Measurements from ENCODE around the gene WRAP73.

WRAP73 gene

GRCh38 chr1:3683197-3683596 is 33.3 kb upstream of the WRAP73 start:
- no peak for DNase-seq (ENCODE audit: low read depth, low spot score)
- no peak overlapping the region for H3K4me3 ChIP-seq (ENCODE audit: low read length)

- H3K4me3 ChIP-seq (ENCODE audit: low read length): no peak overlapping the region
- DNase-seq (ENCODE audit: low read depth, low spot score): no peak
Measured at GRCh38 chr1:3681898-3682806, 32.2 kb upstream of the WRAP73 start.

- DNase-seq (ENCODE audit: low read depth, low spot score): no peak
- no peak overlapping the region for H3K4me3 ChIP-seq (ENCODE audit: low read length)
Measured at GRCh38 chr1:3681231-3681897, 31.5 kb upstream of the WRAP73 start.

GRCh38 chr1:3680488-3681230 is 30.8 kb upstream of the WRAP73 start:
- H3K4me3 ChIP-seq (ENCODE audit: low read length): no peak overlapping the region
- no peak for DNase-seq (ENCODE audit: low read depth, low spot score)

GRCh38 chr1:3679799-3680453 is 30.0 kb upstream of the WRAP73 start:
- H3K4me3 ChIP-seq (ENCODE audit: low read length): no peak overlapping the region
- no peak for DNase-seq (ENCODE audit: low read depth, low spot score)

- no peak overlapping the region for H3K4me3 ChIP-seq (ENCODE audit: low read length)
- no peak for DNase-seq (ENCODE audit: low read depth, low spot score)
Measured at GRCh38 chr1:3679098-3679555, 29.2 kb upstream of the WRAP73 start.

DNA sequence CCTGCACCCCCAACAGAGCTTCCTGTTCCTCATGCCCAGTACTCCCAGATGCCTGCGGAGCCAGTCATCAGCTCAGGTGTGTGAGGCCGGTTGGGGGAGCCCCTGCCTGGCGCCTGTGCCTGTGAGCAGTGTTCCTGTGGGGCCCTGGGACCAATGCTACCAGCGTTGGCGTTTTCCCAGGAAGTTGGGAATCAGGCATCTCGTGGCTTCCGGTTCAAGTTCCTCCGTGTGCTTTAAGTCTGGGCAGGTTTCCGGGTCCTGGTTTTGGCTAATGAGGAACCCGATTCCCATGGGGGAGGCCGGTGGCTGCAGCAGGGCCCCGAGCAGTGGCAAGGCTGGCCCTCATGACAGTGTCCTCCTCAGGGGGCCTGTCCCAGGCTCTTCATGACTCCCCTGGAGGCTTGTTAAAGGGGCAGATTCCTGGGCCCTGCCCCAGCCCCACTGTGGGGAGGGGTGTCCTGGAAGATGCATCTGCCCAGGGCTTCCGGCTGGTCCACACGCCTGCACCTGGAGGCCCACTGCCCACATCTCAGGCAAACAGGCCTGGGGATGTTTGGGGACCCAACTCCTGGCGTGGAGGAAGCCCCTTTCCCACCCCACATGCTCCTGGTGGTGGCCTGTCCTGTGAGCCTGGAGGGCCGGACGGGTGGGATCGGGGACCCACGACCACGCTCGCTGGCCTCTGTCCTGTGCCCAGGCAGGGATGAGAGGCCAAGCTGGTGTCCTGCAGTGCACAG is 28.6 kb upstream of the WRAP73 start:
- H3K4me3 ChIP-seq (ENCODE audit: low read length): no peak overlapping the region
- no peak for DNase-seq (ENCODE audit: low read depth, low spot score)

DNA sequence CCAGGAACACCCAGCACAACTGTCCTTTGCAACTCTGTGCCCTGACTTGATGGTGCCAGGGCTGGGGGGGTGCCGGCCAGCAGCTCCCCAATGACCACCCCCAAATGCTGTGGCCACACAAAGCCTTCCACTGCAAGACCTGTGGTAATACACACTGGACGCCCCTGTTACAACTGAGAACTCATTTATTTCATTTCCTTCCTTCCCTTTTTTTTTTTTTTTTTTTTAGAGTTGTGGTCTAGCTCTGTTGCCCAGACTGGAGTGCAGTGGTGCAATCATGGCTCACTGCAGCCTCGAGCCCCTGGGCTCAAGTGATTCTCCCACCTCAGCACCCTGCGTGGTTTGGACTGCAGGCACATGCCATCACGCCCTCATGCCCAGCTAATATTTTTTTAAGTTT is 27.6 kb upstream of the WRAP73 start:
- no peak for DNase-seq (ENCODE audit: low read depth, low spot score)

DNA sequence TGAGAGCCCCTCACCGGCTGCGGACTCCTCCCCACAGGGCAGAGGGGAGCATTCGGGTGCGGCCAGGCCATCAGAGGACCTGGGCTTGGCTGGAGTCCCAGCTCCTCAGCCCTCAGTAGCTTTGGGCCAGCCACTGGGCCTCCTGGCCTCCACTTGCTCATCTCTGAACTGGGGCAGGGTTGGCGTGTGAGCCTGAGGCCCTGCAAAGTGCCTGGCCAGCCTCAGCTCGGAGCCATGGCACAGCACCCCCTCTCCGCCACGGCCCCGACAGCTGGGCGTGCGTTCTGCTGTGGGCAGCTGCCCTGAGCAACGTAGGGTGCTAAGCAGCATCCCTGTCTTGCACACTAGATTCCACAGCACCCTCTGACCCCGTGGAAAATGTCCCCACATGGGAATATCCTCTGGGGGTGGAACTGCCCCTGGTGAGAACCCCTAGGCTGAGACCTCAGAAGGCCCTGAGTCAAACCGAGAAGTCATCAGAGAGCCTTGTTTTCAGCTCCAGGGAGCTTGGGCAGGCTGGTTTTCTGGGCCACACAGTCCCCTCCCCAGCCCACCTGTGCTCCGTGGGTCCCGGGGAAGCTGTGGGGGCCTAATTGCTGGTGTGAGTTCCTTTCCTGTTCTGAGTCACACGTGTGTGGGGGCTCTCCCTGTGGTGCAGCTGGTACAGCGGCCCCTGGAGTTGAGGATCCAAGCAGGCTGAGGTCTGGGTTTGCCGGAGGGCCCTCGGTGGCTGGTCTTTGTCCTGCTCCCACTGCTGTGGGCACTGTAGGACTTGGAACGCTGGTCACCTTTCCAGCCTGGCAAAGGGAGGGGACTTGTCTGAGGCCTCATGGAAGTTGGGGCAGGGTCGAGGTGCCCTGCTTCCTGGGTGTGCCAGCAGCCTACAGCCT is 26.9 kb upstream of the WRAP73 start:
- no peak for DNase-seq (ENCODE audit: low read depth, low spot score)
- H3K4me3 ChIP-seq (ENCODE audit: low read length): no peak overlapping the region

More for the DNA sequence above, 27.6 kb upstream of the WRAP73 start:
- no peak overlapping the region for H3K4me3 ChIP-seq (ENCODE audit: low read length)

DNA sequence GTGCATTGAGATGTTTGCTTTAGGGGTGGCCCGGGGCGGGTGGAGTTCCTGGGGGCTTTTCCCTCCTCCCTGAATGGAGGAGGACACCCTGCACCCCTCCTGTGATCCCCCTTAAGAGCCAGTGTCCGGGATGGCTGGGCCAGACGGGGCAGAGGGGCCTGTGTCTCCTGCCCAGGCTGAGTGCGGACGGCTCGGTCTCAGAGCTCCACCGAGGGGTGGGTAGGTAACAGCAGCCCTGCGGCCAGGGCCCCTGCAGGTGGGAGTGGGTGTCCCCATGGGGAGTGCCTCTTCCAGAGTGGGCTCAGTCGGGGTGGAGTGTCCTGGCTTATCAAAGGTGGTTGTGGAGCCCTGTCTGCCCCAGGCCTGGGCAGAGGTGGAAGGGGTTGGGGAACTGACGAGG is 25.5 kb upstream of the WRAP73 start:
- no peak overlapping the region for H3K4me3 ChIP-seq (ENCODE audit: low read length)
- no peak for DNase-seq (ENCODE audit: low read depth, low spot score)

- H3K4me3 ChIP-seq (ENCODE audit: low read length): no peak overlapping the region
- DNase-seq (ENCODE audit: low read depth, low spot score): no peak
Measured at GRCh38 chr1:3674100-3675094, 24.5 kb upstream of the WRAP73 start.

- no peak for DNase-seq (ENCODE audit: low read depth, low spot score)
- H3K4me3 ChIP-seq (ENCODE audit: low read length): no peak overlapping the region
Measured at GRCh38 chr1:3673381-3674099, 23.6 kb upstream of the WRAP73 start.

DNA sequence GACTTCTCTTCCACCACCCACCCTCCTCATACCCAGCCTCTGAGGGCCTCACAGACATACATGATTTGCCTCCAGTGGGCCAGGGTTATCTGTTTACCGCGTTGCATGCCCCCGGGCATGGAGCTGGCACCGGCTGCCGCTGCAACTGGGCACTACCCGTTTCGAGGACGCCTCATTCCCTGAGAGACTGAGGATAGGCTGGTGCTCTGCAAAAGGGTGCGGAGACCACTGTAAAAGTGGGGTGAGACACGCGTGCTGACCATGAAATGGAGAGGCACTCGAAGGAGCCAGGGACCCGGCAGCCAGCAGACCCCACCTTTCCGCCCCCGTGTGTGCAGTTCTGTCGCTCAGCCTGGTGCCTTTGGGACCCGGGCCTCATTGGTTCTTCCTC is 23.1 kb upstream of the WRAP73 start:
- H3K4me3 ChIP-seq (ENCODE audit: low read length): no peak overlapping the region
- DNase-seq (ENCODE audit: low read depth, low spot score): no peak

DNA sequence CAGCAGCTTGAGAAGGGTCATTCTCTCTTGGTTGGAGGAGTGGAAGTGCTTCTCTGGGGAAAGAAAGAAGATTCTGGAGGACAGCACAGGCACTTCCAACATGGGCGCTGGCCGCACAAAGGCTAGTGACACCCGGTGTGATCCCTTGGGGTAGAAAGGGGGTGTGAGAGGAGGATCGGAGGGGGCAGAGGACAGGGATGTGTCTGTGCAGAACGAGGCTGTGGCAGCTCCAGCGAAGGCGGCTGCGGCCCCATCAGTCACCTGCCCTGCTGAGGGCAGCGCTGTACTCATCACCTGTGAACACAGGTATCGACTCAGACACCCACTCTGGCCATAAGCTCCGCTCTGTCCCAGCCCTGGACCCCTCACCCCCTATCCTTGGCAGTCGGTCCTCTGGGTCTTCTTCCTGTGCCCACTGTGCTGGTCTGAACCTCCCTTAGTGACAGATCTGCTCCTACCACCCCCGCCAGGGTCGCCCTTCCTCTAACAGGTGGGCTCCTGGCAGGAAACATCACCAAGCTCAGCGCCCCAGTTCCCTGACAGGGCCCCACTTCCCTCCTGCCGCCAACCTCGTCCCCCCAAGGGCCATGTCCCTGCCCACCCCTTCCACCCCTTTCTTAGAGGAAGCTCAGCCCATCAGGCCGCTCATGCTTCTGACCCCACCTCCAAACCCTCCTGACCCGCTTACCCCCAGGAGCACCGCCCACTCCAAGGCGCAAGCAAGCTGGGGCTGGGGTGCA is 22.5 kb upstream of the WRAP73 start:
- no peak overlapping the region for H3K4me3 ChIP-seq (ENCODE audit: low read length)

DNA sequence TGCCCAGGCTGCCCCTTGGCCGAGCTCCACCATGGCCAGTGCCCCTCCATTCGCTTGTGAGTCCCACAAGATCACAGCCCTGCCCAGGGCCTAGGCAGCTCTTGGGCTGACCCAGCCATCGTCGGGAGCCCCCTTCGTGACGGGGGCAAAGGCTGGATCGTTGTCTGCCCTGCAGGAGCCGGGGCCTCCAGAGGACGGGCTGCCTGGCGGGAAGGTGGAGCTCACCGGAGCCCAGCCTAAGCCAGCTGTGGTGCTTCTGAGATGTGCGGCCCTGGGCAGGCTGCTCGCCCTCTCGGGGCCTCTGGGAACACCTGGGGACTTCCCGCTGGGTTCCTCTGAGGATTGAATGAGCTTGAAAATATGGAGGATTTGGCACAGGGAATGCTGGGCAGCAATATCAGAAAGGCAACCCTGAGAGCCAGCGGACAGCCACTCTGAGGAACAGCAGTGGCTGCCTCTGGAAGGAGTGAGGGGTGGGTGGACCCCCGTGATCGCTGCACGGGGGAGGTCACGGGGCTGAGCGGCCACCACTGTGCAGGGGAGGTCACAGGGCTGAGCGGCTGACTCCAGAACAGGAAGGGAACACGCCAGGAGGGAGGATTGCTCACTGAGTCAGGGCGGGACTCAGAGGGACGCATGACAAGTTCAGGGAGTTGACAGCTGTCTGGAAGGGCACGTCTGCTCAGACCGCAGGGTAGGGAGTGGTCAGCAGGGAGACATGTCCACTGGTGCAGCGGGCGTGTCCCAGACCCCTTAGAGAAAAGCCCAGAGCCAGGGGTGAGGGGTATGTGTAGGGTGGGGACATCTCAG is 21.7 kb upstream of the WRAP73 start:
- DNase-seq (ENCODE audit: low read depth, low spot score): no peak
- no peak overlapping the region for H3K4me3 ChIP-seq (ENCODE audit: low read length)

More for the DNA sequence above, 22.5 kb upstream of the WRAP73 start:
- DNase-seq (ENCODE audit: low read depth, low spot score): no peak
